RCC 7860 (cell line): ENCODE data around the gene POLR2F.

Experiments used
- DNase-seq: peaks from one replicate; pipeline ENCODE4 v3.0.0-alpha.2; 2015; ENCODE audit warnings: low spot score
- FAIRE-seq: peaks from 2 replicates; lab custom pipeline; 2012; peaks lifted over from hg19 to GRCh38; lab: Jason Lieb, UNC

Gene POLR2F

DNA sequence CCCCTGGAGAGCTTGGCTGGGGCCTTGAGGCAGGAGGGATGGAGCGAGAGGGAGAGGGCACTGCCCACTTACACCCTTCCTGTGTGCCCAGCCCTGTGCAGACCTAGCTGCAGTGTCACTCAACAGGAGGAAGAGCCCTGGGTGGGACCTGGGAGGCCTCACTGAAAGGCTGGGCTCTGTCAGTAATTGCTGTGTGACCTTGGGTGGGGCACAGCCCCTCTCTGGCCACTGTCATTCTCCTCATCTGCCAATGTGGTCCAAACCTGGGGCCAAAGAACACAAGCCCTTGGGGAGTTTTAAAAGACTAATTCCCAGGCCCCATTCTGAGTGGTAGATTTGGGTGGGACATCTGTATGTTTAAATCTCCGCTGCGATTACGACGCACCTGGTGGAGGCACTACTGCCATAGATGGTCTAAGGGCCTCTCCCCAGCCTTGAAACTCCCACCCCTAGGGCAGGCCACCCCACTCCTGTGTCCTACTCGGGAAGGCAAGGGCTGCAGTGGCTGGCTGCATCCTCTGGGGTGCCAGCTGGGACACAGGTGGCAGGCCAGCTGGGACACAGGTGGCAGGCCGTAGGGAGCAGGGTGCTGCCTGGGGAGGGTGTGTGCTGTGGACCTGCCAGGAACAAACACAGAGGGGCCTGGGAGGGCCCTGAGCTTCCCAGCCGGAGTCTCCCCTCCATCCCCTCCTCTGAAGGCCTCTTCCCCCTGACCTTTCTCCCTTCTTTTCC lies 43.2 kb downstream of the POLR2F start:
- FAIRE-seq (no peak), DNase-seq (no peak)

- no peak for FAIRE-seq
- no peak for DNase-seq
Measured at GRCh38 chr22:37998543-37998942, 45.0 kb downstream of the POLR2F start.

GRCh38 chr22:37999236-37999635 lies 45.7 kb downstream of the POLR2F start:
- no peak for FAIRE-seq
- no peak for DNase-seq

DNA sequence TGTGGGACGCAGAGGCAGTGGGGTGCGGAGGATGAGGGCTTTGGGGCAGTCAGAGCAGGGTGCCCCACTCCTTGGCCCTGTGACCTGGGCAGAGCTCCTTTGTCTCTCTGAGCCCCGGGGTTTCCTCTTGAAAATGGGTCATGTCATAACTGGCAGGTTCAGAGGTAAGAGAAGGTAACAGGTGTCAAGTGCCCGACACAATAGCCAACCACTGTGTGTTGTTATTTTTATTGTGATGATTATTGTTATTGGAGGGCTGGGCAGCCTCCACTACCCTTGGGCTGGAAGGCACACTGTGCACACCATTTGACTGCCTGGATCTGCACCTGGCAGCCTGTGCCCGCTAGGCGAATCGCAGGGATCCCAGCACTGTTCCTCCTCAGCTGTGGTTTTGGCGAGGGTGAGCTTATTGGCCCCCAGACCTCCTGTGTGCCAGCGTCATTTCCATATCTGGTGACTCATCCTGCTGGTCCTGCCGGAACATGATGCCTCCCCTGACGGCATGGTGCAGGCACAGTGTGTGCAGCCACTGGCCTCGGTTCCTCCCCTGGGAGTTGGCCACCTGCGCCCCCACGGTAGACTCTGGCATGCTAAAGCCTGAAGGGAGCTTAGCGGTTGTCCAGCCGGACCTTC lies 46.3 kb downstream of the POLR2F start:
- no peak for DNase-seq

DNA sequence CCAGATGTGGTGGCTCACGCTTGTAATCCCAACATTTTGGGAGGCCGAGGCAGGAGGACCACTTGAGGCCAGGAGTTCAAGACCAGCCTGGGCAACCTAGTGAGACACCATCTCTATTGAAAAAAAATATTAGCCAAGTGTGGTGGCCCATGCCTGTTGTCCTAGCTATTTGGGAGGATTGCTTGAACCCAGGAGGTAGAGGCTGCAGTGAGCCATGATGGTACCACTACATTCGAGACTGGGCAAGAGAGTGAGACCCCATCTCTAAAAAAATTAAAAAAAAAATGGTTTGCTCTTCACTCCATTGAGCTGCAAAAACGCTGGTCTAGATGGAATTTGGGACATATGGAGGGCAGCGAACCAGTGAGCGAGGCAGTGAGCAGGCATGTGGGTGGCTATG lies 52.4 kb downstream of the POLR2F start:
- FAIRE-seq (no peak), DNase-seq (no peak)

More for the DNA sequence above, 46.3 kb downstream of the POLR2F start:
- no peak for FAIRE-seq

DNA sequence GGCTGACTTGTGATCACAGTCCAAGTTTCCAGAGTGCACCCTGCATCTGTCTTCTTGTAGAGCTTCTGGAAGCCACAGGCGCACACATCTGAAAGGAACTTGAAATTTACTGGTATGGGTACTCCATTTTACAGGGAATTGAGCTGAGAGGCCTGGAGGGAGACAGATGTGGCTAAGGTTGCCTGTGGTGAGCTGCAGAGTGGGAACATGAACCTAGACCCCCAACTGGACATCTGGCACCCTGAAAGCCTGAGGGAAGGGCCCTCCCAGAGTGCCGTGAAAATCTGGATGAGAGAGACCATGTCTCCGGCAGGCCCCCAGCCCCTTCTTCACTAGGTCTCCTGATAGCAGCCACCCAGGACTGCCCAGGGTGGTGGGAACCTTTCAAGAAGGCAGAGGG lies 53.4 kb downstream of the POLR2F start:
- FAIRE-seq, result no peak
- DNase-seq, result no peak

GRCh38 chr22:38007330-38007902 lies 53.9 kb downstream of the POLR2F start:
- DNase-seq (no peak), FAIRE-seq (no peak)

- FAIRE-seq (no peak), DNase-seq (no peak)
Measured at GRCh38 chr22:38009000-38009806, 55.7 kb downstream of the POLR2F start.

DNA sequence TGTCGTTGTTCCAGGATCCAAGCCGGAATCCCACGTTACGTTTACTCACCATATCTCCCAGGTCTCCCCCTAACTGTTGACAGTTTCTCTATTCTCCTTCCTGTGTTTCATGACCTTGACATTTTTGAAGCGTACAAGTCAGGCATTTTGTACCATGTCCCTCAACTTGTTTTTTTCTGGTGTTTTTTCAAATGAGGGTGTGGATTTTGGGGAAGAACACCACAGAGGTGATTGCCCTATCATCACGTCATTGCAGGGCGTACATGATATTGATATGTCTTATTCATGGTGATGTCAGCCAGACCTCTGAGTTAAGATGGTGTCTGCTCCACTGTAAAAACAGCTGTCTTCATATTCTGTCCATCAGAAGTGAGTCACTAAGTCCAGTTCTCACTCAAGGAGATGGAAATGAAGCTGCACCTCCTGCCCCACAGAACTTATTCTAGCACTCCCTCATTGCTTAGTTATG lies 59.1 kb downstream of the POLR2F start:
- DNase-seq (no peak), FAIRE-seq (no peak)

DNA sequence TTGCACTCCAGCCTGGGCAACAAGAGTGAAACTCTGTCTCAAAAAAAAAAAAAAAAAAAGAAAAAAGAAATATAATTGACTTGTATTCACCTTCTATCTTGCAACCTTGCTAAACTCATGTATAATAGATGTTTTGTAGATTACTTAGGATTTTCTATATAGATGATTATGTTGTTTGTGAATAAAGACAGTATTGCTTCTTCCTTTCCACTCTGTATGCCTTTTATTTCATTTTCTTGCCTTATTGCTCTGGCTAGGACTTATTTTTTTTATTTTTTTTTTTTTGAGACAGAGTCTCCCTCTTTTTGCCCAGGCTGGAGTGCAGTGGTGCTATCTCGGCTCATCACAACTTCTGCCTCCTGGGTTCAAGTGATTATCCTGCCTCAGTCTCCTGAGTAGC lies 60.6 kb downstream of the POLR2F start:
- FAIRE-seq (no peak), DNase-seq (no peak)

GRCh38 chr22:38016182-38017151 lies 63.0 kb downstream of the POLR2F start:
- DNase-seq (no peak), FAIRE-seq (no peak)

DNA sequence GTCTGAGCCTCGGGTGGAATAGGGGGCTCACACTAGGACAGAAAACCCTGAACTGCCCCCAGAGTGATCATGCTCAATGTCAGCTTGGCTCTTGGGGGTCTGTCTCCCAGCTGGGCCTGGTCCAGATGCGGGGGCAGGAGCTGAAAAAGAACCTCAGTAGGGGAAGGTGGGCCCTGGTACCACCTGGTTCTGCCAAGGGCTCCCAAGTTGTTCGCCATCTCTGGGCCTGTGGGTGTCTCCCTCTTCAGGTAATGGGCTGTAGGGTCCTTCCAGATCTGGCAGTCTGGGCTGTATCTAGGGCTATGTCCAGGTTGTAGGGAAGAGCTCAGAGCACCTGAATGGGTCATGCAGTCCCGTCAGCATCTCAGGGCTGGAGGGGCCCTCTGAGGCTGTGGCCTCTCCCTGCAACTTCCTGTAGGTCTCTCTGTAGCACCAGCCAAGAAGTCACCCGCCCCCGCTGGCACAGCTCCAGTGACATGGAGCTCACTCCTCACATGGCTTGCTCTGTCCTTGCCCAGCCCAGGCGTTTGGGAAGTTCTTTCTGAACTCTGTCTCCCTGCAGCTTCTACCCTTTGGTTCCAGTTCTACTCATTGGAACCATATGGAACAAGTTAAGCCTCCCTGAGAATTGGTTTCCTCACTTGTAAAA lies 63.9 kb downstream of the POLR2F start:
- DNase-seq, result no peak
- FAIRE-seq, result no peak

GRCh38 chr22:38017939-38018885 lies 64.7 kb downstream of the POLR2F start:
- FAIRE-seq, result no peak
- DNase-seq, result no peak
